NCI-H2081 treated with DMSO at 0.1 percent for 48 hours (cell line): ENCODE data around the gene DLGAP1.

ENCODE experiments used
- DNase-seq: peaks from one replicate; lab custom pipeline; 2025; lab: John Stamatoyannopoulos, UW

DLGAP1 gene

DNA sequence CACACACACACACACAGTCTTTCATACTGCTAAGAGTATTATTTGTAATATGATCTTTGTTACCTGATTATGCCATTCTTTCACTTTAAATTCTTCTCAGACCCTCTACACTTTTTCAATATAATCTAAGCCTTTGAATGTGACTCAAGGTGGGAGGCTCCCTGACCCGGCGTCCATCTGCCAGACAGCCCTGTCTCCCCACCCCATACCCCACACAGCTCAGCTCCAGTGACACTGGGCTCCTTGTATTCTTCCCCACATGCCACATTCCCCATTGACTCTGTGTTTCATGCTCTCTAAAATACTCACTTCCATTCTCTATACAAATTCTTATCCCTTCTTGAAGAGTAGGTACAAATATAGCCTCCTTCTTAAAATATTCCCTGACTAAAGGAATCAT, 563.0 kb downstream of the DLGAP1 start:
- DNase-seq, result no peak

DNA sequence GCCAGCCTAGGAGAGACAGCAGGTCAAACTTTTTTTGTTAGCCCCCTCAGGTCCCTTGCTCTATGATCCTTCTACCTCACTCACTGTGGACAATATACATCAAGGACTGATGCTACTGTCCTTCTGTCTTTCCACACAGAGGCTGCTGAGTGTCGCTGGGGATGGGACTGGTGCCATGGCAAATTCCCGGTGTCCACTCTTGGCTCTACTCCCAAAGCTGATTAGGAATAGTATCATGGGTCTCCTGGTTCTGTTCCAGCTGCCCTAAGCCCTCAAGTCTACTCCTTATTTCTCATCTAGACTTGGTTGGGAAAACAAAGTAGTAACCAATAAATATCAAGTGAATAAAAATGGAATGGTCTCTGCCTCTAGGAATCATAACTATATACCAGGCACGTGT, 563.9 kb downstream of the DLGAP1 start:
- no peak for DNase-seq

DNA sequence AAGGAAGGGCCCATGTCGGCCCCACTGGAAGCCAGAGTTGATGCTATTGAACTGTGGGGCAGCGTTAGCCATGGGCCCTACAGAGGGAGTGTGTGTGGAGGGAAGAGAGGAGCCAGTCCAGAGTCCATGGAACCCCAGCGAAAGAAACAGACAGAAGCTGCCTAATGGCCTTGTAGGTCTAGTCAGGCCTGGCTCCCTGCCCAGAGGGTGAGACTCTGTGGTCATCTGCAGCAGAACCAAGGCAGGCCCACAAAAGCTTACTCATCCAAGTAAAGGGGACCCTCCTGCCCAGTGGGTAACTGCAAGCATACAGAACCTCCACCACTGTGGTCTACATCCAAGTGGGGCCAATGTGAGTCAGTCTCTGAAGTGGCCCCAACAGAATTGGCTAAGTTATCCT, 565.3 kb downstream of the DLGAP1 start:
- no peak for DNase-seq

DNA sequence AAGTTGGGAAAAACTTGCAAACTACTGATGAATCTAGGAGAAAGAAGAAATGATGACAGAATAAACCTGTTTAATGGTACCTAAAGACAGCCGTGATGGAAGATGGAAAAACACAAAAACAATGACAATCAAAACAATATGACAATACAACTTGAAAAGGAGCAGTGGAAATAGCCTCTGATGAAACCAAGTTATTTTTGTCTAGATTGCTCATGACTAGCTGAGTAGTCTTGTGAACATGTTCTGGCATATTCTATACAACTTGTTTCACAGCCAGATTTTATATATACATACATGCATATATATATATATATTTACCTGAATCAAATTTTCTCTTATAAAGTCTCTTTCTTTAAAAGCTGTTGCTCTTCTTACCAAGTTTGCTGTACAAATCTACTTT, 566.0 kb downstream of the DLGAP1 start:
- no peak for DNase-seq

DNA sequence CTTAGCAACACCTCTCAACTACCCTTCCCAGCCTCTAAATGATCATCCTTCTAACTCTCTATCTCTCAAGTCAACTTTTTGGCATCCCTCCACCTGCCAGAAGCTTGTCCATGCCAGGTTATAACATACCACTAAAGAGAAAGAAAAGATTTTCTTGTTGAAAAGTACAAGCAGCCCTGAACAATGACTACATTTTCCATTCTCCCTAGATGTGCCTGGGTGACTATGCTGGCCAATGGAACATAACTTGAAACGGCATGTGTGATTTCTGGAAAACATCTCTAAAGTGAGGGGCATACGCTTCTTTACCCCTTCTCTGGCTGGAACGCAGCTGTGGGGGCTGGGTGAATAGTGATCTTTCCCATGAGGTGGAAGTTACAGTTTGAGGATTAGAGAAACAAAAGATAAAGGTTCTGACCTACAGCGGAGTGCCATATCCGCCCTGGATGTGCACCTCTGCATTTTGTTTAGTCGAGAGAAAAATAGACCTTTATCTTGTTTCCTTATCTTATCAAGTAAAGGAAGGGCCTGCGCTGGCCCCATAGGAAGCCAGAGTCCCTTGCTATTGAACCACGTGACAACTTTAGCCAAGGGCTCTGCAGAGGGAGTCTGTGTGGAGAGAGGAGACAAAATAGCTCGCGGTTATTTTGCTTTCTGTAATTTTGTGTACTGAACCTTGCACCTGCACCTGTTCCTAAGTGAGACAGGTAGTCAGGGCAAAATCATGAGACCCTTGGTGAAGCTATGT, 568.4 kb downstream of the DLGAP1 start:
- no peak for DNase-seq

DNA sequence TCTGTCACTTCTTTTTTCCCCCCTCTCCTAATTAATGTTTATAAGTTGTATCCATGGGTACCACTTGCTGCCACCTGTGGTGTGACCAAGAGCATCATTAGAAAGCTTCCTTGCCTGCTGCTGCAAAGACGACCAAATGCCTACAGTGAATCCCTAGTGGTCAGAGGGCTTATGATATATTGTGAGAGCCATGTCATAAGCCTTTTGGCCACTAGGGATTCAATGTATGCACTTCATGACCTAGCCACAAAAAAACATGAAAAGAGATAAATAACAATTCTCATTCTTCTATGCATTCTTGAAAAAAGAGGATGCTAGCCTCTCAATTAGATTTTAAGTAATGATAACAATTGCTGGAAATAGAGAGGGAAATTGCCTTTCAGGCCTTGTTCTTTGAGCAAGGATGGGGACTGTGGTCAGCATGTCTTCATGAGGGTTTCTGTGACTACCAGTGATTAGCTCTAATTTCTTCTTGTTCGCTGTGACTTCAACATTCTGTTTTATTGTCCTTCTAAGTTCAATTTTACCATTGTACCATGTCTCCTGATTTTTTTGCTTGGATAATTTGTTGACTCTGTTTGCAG, 569.8 kb downstream of the DLGAP1 start:
- no peak for DNase-seq

DNA sequence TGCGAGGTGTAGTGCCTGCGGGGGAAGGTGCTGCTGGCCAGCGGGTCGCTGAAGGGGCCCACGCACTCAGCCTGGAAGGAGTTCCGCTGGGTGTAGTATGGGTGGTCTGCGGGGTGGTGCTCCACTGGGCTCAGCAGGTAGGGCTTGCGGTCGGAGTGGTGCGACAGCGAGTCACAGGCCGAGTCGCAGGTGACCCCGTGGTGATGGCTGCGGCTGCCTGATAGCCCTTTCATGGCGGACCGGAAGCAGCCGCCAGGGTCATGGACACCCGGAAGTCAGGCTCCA, 575.3 kb downstream of the DLGAP1 start:
- no peak for DNase-seq

DNA sequence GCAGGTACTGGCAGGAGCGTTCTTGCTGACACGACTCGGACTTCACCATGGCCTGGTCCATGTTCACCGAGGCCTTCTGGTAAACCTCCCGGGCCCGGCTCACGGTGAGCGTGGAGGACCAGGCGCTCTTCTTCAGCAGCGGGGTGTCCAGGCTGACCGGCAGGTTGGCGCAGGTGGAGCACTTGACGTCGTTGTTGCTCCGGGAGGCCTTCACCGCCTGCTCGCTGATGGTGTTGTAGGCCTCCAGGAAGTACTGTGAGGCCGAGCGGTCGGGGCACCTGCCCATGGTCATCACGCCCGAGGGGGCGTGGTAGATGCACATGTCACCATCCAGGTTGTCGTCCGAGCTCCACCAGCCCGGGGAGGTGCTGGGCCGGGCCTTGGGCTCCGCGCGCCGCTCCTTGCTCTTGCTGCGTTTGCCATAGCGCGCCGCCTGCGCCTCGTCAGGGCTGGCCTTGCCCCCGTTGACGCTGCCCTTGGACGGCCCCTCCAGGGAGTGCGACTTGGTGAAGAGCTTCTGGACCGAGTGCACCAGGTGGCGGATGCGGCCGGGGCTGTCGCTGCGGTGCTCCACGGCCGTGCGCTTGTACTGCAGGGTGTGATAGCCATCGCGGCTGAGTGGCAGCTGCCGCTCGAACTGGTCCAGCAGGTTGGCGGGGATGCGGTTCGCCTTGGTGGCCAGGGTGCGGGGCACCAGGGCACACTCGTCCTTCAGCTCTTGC, 575.8 kb downstream of the DLGAP1 start:
- DNase-seq, result no peak

DNA sequence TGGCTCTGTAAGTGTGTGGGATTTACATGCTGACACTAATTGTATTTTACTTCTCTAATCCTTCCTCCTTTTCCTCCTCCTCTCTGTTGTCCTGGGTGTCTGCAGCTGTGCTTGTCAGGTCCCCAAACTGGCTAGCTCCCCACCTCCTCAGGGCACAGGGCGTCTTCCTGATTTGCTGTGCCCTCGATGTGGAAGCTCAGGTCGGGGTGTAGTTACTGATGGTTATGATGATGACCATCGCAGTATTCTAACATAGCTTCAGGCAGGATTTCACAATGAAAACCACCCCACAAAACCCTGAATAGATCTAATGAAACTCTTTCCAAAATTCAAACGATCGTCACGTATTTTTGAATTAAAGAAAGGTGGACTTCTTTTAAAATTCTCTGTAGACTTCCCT, 576.7 kb downstream of the DLGAP1 start:
- DNase-seq, result no peak

DNA sequence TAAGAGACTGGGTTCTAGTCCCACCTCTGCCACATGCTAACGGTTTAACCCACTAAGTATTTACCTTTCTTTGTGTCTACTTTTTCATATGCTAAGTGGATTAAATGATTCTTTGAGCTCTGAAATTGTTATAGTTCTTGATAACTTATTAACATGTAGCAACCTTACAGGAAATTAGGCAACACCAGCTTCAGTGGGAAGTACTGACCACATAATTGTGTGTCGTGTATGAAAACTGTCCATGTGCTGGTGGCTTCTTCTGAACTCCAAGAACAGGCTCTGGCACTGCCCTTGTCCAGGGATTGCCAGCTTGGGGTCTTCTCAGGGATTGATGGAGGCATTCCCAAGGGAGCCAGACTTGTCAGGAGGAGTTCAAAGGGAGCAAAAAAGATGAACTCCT, 577.4 kb downstream of the DLGAP1 start:
- no peak for DNase-seq

DNA sequence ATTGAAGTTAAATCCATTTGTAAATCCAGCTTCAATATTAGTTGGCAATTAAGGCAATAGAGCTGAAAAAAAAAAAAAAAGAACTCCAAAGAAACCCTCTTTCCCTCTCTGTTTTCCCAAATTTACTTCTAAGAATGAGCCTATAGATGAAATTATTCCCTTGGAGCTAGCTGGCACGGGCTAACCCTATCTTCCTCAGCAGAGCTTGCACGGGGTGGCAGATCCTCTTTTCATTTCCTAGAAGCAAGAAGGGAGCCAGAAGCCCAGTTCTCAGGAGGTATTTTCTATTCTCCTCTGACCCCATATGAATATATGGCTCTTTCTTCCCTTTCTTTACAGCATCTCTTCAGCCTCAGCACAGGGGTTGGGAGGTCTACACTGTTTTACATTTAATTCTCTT, 579.1 kb downstream of the DLGAP1 start:
- no peak for DNase-seq

DNA sequence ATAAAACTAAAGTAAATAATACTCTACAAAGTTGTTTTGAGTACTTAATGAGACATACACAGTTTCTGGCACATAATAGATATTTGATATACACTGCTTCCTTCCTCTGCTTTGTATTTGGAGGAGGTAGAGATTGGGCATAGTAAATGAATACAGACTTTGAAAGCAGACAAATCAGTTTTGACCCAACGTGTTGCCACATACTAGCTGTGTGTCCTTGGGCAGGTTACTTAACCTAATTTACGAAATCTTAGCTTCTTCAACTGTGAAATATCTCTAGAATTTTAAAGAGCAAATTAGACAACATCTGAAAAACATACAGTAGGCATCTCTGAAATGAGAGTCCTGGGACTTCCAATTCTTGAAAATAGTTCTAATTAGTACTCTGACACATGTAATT, 579.7 kb downstream of the DLGAP1 start:
- DNase-seq, result no peak

DNA sequence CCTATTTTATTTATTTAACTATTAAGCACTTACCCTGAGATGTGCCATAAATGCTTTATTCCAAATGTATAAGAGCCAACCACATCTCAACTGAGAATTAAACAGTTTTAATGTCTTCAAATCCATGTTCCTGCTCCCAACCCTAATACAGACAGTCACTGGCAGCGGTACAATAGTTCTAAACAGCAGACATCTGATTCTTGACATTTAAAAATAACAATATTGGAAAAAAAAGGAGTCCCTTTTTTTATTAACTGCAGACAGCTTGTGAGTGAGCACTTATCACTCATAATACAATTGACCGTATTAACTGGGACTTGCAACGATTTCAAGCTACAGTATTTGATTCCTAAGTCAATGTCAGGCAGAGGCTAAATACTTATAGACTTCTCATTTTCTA, 580.5 kb downstream of the DLGAP1 start:
- no peak for DNase-seq

DNA sequence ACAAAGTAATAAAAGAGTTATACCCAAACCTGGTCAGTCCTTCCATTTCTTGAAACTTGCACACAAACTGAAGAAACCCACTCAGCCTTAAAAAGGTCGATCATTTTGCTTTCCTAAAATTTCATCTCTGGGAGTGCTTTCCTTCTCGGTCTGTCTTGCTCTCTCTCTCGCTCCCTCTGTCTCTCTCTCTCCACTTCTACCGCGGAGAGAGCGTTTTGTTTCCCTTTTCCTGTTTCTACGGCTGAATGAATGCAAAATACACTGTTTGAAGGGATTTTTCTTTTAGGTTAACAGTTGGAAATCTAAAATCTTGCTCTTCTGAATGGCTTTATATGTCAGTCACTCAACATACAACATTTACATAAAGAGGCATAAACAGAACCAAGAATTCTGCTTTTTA, 581.0 kb downstream of the DLGAP1 start:
- no peak for DNase-seq

DNA sequence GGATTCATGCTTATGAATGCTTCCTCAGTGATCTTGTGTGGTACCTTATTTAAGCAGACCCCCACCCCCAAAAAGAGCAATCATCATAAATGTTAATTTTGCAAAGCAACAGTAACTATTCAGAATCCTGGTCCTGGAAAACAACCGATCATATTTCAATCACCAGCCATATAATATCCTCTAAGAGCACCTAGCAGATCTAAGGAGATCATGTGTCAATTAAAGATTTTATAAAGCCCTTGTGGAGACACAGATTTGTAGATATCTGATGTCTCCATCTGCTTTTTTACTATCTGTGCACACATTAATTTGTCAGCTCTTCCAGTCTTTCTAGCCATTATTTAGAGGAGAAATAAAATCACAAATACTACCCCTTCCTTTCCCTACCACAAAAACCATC, 581.4 kb downstream of the DLGAP1 start:
- DNase-seq, result no peak

DNA sequence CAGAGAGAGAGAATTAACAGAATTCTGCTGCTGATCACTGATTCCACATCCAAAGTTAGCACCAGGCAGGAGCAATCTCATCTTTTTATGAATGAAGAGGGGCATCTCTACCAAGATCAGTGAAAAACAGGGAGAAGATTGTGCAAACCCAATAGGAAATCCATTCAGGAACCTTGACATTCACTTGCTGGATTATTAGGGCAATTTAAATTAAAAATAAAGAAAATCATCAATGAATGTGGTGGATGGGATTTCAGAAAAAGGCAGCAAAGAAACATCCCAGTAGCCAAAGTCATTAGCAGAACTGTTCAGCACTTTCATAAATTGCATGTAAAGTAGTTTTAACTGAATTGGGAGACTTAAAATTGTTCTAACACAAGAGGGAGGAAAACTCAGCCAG, 581.9 kb downstream of the DLGAP1 start:
- no peak for DNase-seq

DNA sequence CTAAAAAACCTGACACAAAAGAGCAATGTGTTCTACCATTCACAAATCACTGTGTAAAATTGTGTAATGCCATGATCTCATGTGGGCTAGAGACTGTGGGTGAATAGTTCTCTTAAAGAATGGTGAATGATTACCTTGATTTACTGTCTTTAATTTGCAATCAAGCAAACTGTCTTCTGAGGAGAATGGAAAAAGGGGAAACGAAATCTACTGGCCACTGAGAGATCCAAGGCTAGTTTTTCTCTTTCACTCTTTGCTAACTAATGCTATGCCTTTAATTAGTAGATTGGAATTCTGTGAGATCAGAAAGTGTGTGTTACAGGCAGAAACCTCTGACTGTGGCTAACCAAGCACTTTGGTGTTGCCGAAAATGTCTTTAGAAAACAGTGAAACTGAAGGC, 582.5 kb downstream of the DLGAP1 start:
- DNase-seq, result no peak

DNA sequence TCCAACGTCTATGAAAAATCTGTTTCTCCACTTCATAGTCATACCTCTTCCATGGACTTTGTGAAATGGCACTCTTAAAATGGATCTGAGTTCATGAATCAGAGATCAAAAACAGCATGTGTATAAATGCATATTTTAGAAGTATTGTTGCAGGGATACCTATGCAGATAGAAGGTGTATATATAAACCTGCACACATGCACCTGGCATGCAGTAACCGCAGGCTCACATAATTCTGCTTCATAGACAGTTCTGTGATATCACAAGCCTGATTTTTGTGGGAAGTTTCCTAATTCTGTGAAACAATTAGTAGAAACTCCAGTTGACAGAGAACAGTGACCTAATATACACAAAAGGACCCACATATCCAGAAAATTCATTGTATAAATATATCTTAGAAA, 583.4 kb downstream of the DLGAP1 start:
- DNase-seq, result no peak

DNA sequence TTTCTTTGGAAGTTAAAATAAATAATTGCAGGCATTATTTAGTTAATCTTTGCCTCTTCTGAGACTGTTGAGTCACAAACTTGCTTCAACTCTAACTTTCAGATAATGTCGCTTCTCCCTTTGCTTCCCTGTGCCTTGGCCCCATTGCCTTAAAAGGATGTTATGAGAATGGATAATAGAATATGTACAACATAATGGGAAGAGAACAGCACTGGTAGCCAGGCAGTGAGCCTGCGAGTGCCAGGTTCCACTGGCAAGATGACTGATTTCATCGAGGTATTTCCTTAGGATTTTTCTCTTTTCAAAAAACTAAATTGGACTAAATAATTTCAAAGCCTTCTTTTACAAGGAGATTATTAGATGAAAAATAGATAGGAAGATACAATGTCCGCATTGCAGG, 584.2 kb downstream of the DLGAP1 start:
- DNase-seq, result no peak

DNA sequence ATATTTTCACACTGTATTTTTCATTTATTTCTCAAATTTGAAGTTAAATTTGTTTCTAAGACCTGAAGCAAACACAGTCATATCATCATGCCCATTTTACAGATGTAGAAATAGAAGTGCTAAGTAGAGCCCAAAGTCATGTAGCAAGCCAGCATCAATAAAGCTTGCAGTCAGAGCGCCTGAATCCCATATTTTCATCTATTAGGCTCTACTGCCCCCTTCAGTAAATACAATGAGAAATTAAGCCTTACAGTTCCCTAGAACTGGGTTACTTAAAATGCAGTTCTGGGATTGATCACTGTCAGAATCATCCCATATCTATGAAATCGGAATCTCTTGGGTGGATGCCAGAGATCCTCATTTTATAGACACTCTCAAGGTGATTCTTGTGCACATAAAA, 585.3 kb downstream of the DLGAP1 start:
- DNase-seq, result no peak

DNA sequence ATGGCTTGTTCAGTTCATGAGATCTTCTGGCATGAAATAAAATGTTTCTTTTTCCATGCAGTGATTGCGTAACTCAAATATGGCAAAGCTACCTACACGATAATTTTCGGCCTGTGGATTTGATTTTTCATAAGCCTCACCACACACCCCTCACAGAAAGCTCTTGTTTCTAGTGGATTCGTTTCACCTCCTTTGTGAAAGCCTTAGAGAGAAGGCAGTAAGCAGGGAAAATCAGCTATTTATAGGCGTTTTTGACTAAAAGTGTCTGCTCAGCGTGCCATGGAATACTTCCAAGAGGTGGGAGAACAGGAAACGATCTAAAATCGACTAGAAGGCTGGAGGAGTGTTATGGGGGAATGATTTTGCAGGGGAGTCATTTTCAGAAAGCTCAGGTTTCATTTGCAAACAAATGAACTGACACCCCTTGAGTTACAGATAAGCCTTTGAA, 587.2 kb downstream of the DLGAP1 start:
- DNase-seq, result no peak

DNA sequence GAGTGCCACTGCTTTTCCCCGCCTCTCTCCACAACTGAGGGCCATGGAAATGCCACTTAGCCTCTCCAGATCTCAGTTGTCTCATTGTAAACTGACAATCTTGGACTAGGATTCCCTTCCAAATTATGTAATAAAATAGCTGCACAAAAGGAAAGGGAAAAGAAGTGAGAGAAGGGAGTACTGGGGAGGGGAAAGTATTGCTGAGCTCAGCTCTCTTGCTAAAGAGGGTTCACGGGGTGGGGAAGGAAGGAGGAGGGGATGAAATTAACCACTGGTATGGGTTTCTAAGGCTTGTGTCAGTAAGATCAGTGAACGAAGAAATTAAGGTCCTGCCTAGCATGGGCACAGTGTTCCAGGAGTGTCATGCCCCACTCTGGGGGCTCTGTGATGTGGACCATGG, 587.9 kb downstream of the DLGAP1 start:
- no peak for DNase-seq

DNA sequence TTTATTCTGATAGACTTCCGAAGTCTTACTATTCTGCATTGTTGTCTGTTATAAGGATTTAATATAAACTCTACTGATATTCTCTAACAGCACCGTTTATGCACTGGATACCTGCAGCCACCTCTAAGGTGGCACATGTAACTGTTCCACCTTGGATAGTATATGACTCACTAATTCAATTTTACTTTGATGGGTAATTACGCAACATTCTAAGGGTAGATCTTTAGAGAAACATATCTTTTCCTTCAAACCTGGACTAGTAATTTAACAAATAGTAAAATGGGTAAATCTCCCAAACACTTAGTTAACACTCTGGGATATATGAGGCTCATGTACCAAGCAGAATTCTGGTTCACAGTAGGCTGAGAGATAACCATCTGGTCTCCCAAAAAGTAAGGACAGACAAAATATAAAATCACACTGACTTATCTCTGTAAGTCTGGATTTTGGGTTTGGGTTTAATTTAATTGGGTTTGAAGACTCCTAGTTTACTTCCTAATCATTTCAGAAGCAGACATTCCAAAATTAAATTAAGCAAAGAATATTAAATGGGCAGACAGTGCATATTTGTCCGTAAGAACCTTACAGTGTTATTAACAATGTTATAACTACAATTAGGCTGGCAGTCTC, 590.3 kb downstream of the DLGAP1 start:
- no peak for DNase-seq
